B cell (primary cell): ENCODE data around the gene ATP9B. TPM values are rescaled to one million over a fixed set of nuclear protein-coding genes. Genes with fewer than 3 reads are reported as not detected.

ENCODE experiments used
- ATAC-seq: fragments of 200-7000 bp; cut with Tn5 transposase; one replicate; pipeline ENCODE4 v1.10.0; 2021; ENCODE audit warnings: low read depth, mild to moderate bottlenecking, moderate number of reproducible peaks, moderate library complexity
- CTCF ChIA-PET: fragments of 350-600 bp; sonication (Branson Sonifier 250); formaldehyde crosslinking; loops from one replicate; lab custom pipeline; 2021; ENCODE audit warnings: antibody characterized with exemption, inconsistent platforms; lab: Charles Lee
- POLR2A ChIA-PET: fragments of 350-600 bp; sonication (Branson Sonifier 250); formaldehyde crosslinking; loops from one replicate; lab custom pipeline; 2021; ENCODE audit warnings: antibody characterized with exemption; lab: Charles Lee
- DNase-seq: peaks from one replicate; pipeline ENCODE4 v3.0.0; 2013
- H2AFZ ChIP-seq: 2 replicates; pipeline ENCODE4 v1.6.1; 2012; ENCODE audit warnings: mild to moderate bottlenecking, low read depth, low read length; ENCODE audit not compliant: insufficient read depth, poor library complexity, severe bottlenecking
- H3K27ac ChIP-seq, 2 donors: 1 replicate in 1 of 2; 2 replicates in 1 of 2; pipeline ENCODE4 v1.5.1; 2012 to 2013; ENCODE audit warnings: low read length in 2 of 2, mild to moderate bottlenecking in 2 of 2, moderate library complexity in 1 of 2
- H3K27me3 ChIP-seq, 4 experiments: fragments of 200-600 bp in 1 of 4; sonication (generic) in 1 of 4; replicated peaks in 1 of 4; 1 replicate in 2 of 4; 2 replicates in 2 of 4; pipeline versions ENCODE4 v1.6.1 to v1.7.0; 2013 to 2016; ENCODE audit warnings: low read length in 3 of 4, mild to moderate bottlenecking in 2 of 4, mixed read lengths in 1 of 4, moderate library complexity in 1 of 4; ENCODE audit not compliant: insufficient read depth in 4 of 4, control insufficient read depth in 3 of 4; ENCODE audit errors: control extremely low read depth in 1 of 4
- H3K36me3 ChIP-seq, 2 experiments: replicated peaks in 1 of 2; 1 replicate in 1 of 2; 2 replicates in 1 of 2; pipeline versions ENCODE4 v1.6.1 to v1.7.1; 2013; ENCODE audit warnings: low read length in 1 of 2; ENCODE audit not compliant: insufficient read depth in 2 of 2, control insufficient read depth in 1 of 2; ENCODE audit errors: control extremely low read depth in 1 of 2, extremely low read depth in 1 of 2
- H3K4me1 ChIP-seq, 2 donors: fragments of 200-600 bp in 1 of 2; sonication (generic) in 1 of 2; 1 replicate in 1 of 2; 2 replicates in 1 of 2; pipeline versions ENCODE4 v1.5.1 to v1.6.1; 2013 to 2017; ENCODE audit warnings: low read length in 2 of 2; ENCODE audit not compliant: control insufficient read depth in 2 of 2, insufficient read depth in 2 of 2
- H3K4me2 ChIP-seq: replicated peaks from 2 replicates; pipeline ENCODE3; 2012; ENCODE audit warnings: mild to moderate bottlenecking, low read depth, low read length; ENCODE audit not compliant: poor library complexity, severe bottlenecking
- H3K4me3 ChIP-seq, 5 experiments: fragments of 200-600 bp in 1 of 5; sonication (generic) in 1 of 5; 1 replicate in 3 of 5; 2 replicates in 2 of 5; pipeline versions ENCODE4 v1.5.1 to v1.7.0; 2011 to 2016; ENCODE audit warnings: low read length in 4 of 5, mild to moderate bottlenecking in 4 of 5, low read depth in 2 of 5, control low read depth in 1 of 5, moderate library complexity in 1 of 5; ENCODE audit not compliant: insufficient read depth in 1 of 5; ENCODE audit errors: control extremely low read depth in 1 of 5, extremely low read depth in 1 of 5
- H3K79me2 ChIP-seq: fragments of 200-600 bp; sonication (generic); one replicate; pipeline ENCODE4 v1.6.0; 2016; ENCODE audit warnings: low read length; ENCODE audit not compliant: control insufficient read depth, insufficient read depth
- H3K9ac ChIP-seq: fragments of 200-600 bp; sonication (generic); 2 replicates; pipeline ENCODE4 v1.6.1; 2017; ENCODE audit warnings: mild to moderate bottlenecking, low read length, moderate library complexity
- H3K9me3 ChIP-seq, 3 donors: one replicate each; pipeline versions ENCODE4 v1.6.1 to v1.7.1; 2013; ENCODE audit warnings: low read length in 2 of 3; ENCODE audit not compliant: control insufficient read depth in 2 of 3, insufficient read depth in 1 of 3; ENCODE audit errors: control extremely low read depth in 1 of 3
- H4K20me1 ChIP-seq: 2 replicates; pipeline ENCODE4 v1.6.0; 2012; ENCODE audit warnings: mild to moderate bottlenecking, low read length; ENCODE audit not compliant: insufficient read depth, control insufficient read depth, poor library complexity, severe bottlenecking
- H3K27ac Mint-ChIP-seq: one replicate; pipeline ENCODE4 v1.8.0; 2021; ENCODE audit warnings: mixed read lengths
- H3K27me3 Mint-ChIP-seq: one replicate; pipeline ENCODE4 v1.8.0; 2021; ENCODE audit warnings: mixed read lengths
- H3K4me1 Mint-ChIP-seq: one replicate; pipeline ENCODE4 v1.8.0; 2021; ENCODE audit warnings: mixed read lengths
- H3K4me3 Mint-ChIP-seq: one replicate; pipeline ENCODE4 v1.8.0; 2021; ENCODE audit warnings: mixed read lengths
- H3K9me3 Mint-ChIP-seq: one replicate; pipeline ENCODE4 v1.8.0; 2022; ENCODE audit warnings: mixed read lengths; ENCODE audit not compliant: insufficient read depth
- EZH2 ChIP-seq: IDR thresholded peaks from 2 replicates; pipeline ENCODE4 v1.6.1; 2012; ENCODE audit warnings: borderline replicate concordance, low read depth, mild to moderate bottlenecking, moderate library complexity, low read length; ENCODE audit not compliant: insufficient read depth, poor library complexity, severe bottlenecking
- WGBS: methylation state at CpG from one replicate; pipeline ENCODE4 v1.1.5; 2013; ENCODE audit warnings: missing lambda C conversion rate; ENCODE audit not compliant: insufficient coverage; 5-methylcytosine and 5-hydroxymethylcytosine counted together
- intact Hi-C: fragments of 100-400 bp; cut with micrococcal nuclease; formaldehyde crosslinking; loops from one replicate; pipeline ENCODE4 v1.10.0; 2022
- polyA plus RNA-seq: library from polyadenylated mRNA; depleted of rRNA; stranded (reverse); fragments of >200 nt; gene quantifications from 2 replicates; pipeline ENCODE4 v1.2.3, GENCODE V29; 2012
- total RNA-seq, 2 donors: library from RNA; stranded (reverse); fragments of 120-200 nt in 1 of 2; gene quantifications; 1 replicate in 1 of 2; 2 replicates in 1 of 2; pipeline versions ENCODE4 v1.2.3 to v1.2.4, GENCODE V29; 2013 to 2022
- TF ChIP-seq, protein P1 (sequence below): fragments of 200-600 bp; IDR thresholded peaks from one replicate; pipeline ENCODE4 v1.8.0; 2022; ENCODE audit warnings: antibody characterized with exemption, mild to moderate bottlenecking

ATP9B gene
- total and polyA plus RNA-seq, 2 donors (not counting 1 experiment from before 2014, with no cell fraction given): 34.3 to 71.7 TPM

DNA sequence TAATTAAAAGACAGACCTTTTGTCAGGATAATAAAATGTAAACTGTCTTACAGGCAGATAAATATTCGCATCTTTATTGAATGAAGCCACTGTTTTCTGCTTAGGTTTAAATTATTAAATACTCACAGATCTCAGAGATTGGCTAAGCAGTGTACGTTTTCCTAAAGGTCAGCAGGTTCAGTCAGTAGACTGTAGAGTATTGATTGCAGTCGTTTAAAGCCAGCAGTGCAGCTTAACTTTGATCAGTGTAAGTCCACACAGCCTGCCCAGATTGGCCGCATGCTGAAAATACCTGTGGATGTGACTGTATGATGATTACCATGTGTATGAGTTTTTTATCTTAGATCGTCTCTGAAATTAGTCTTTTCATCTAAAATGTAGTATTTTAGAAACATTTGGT lies 42.3 kb downstream of the ATP9B start:
- intact Hi-C loops: no loop called here
- H3K4me1 Mint-ChIP-seq: no peaks in the 10 kb centered on the region

DNA sequence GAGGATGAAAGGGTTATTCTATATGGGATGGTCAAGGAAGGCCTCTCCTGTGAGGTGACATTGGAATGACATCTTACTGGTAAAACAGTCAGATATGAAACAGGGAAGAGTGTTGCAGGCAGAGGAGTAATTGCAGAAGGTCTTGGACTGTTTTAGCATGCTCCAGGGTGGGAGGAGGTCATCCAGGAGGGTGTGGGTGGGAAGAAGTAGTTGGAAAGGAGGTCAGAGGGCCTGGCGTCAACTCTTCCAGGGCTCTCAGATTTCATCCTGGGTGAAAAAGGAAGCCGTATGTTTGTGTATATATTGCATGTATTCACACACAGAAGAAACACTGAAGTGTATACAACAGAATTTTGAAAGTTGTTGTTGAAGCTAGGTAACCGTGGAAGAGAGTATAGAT lies 48.2 kb downstream of the ATP9B start:
- no peaks in the 10 kb centered on the region for H3K4me1 Mint-ChIP-seq
- no peak overlapping the region for H3K27ac Mint-ChIP-seq
- Histone ChIP-seq H2AFZ (no peak overlapping the region), H3K4me2 (no peak overlapping the region), H3K27me3 (no peaks in the 10 kb centered on the region), H3K4me3 (no peak overlapping the region), H3K79me2 (no peaks in the 10 kb centered on the region), H4K20me1 (no peaks in the 10 kb centered on the region), H3K36me3 (peaks cover 6 to 20% of the 10 kb centered on the region in 2 experiments), H3K27ac (no peak overlapping the region), H3K9me3 (no peaks in the 10 kb centered on the region), H3K4me1 (no peaks in the 10 kb centered on the region), H3K9ac (no peak overlapping the region)
- ATAC-seq (no peak), DNase-seq (no peak)
- intact Hi-C loops: no loop called here
- no peak overlapping the region for H3K4me3 Mint-ChIP-seq
- ChIA-PET POLR2A (no interaction called here), CTCF (no interaction called here)
- no peaks in the 10 kb centered on the region for H3K27me3 Mint-ChIP-seq
- no peak for TF ChIP-seq EZH2
- TF ChIP-seq, protein P1, sequence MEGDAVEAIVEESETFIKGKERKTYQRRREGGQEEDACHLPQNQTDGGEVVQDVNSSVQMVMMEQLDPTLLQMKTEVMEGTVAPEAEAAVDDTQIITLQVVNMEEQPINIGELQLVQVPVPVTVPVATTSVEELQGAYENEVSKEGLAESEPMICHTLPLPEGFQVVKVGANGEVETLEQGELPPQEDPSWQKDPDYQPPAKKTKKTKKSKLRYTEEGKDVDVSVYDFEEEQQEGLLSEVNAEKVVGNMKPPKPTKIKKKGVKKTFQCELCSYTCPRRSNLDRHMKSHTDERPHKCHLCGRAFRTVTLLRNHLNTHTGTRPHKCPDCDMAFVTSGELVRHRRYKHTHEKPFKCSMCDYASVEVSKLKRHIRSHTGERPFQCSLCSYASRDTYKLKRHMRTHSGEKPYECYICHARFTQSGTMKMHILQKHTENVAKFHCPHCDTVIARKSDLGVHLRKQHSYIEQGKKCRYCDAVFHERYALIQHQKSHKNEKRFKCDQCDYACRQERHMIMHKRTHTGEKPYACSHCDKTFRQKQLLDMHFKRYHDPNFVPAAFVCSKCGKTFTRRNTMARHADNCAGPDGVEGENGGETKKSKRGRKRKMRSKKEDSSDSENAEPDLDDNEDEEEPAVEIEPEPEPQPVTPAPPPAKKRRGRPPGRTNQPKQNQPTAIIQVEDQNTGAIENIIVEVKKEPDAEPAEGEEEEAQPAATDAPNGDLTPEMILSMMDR: no peak
- WGBS: no CpG with 5 or more reads among the region's 3 CpGs
- H3K9me3 Mint-ChIP-seq: no peaks in the 10 kb centered on the region

More for the DNA sequence above, 42.3 kb downstream of the ATP9B start:
- no peaks in the 10 kb centered on the region for H3K9me3 ChIP-seq
- no peak overlapping the region for H3K27ac Mint-ChIP-seq
- no peak for ATAC-seq
- H3K4me2 ChIP-seq: no peak overlapping the region
- H3K27me3 Mint-ChIP-seq: no peaks in the 10 kb centered on the region
- no peak overlapping the region for H3K9ac ChIP-seq
- H3K27me3 ChIP-seq: no peaks in the 10 kb centered on the region
- H3K4me3 Mint-ChIP-seq: no peak overlapping the region
- no peaks in the 10 kb centered on the region for H4K20me1 ChIP-seq
- no peaks in the 10 kb centered on the region for H3K4me1 ChIP-seq
- 100% methylated on average over 2 of the region's 5 CpGs for WGBS
- H2AFZ ChIP-seq: no peak overlapping the region
- H3K79me2 ChIP-seq: peaks cover 3% of the 10 kb centered on the region
- DNase-seq: no peak
- CTCF ChIA-PET: no interaction called here
- no peaks in the 10 kb centered on the region for H3K9me3 Mint-ChIP-seq
- TF ChIP-seq, protein P1: no peak
- TF ChIP-seq EZH2: no peak
- POLR2A ChIA-PET: no interaction called here
- no peak overlapping the region for H3K4me3 ChIP-seq
- no peak overlapping the region for H3K27ac ChIP-seq
- peaks cover 4 to 23% of the 10 kb centered on the region in 2 experiments for H3K36me3 ChIP-seq
